Cardiac muscle cell (in vitro differentiated cells and primary cell): ENCODE measurements around the gene IQCN. TPM values are rescaled to one million over a fixed set of nuclear protein-coding genes. Genes with fewer than 3 reads are reported as not detected.

Experiments used
- DNase-seq, 2 donors: peaks; one replicate each; pipeline versions ENCODE4 v3.0.0 to v3.0.0-alpha.2; 2010 to 2017; ENCODE audit warnings: low read depth in 1 of 2, low spot score in 1 of 2
- H3K27ac ChIP-seq: fragments of 200-600 bp; sonication (generic); 2 replicates; pipeline ENCODE4 v1.5.1; 2016
- H3K27me3 ChIP-seq: fragments of 200-600 bp; sonication (generic); 2 replicates; pipeline ENCODE4 v1.6.0; 2016; ENCODE audit warnings: control low read depth
- H3K36me3 ChIP-seq: fragments of 200-600 bp; sonication (generic); 2 replicates; pipeline ENCODE4 v1.5.1; 2016; ENCODE audit warnings: control low read depth
- H3K4me1 ChIP-seq: fragments of 200-600 bp; sonication (generic); 2 replicates; pipeline ENCODE4 v1.8.1; 2017; ENCODE audit warnings: low read depth, mild to moderate bottlenecking, mixed run types
- H3K4me3 ChIP-seq: fragments of 200-600 bp; sonication (generic); 2 replicates; pipeline ENCODE4 v1.5.1; 2016; ENCODE audit warnings: mild to moderate bottlenecking
- H3K9me3 ChIP-seq: fragments of 200-600 bp; sonication (generic); 2 replicates; pipeline ENCODE4 v1.5.1; 2017; ENCODE audit warnings: low read depth, mild to moderate bottlenecking, control low read depth
- polyA plus RNA-seq: library from polyadenylated mRNA; unstranded; fragments of >200 nt; fragmentation: Nextera tagmentation; extraction: Ambion mirVana; gene quantifications from 2 replicates; pipeline ENCODE4 v1.2.1, GENCODE V29; 2016
- total RNA-seq: library from RNA; depleted of rRNA; stranded (reverse); fragments of >200 nt; gene quantifications from 2 replicates; pipeline ENCODE4 v1.2.3, GENCODE V29; 2016
- TF ChIP-seq, protein P1 (sequence below): IDR thresholded peaks from 2 replicates; pipeline ENCODE4 v1.5.1; 2012; ENCODE audit warnings: low read depth, mild to moderate bottlenecking, low read length

Gene IQCN
- total and polyA plus RNA-seq, 2 experiments from 2014 or later = 0.38 to 3.2 TPM

DNA sequence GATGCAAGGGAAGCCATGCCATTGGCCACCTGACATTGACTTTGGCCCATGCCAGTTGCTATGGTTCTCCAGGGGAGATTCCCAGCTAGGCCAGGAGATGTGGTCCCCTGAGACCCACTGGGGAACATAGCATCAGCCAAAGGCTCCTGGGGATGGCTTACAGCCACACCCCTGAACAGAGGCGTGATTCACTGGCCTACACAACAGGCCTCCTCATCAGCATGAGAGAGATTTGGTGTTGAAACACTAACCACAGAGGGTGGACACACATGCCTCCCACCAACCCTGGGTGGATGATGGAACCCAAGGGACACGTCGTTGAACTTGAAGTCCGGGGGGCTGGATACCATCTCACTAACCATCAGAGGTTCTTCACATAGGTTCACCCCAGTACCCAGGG is 14.4 kb downstream of the IQCN start:
- no peaks in the 10 kb centered on the region for H3K9me3 ChIP-seq
- H3K27ac ChIP-seq = no peak overlapping the region
- peak in 1 of 2 donors; percentile 46 for DNase-seq
- peaks cover 7% of the 10 kb centered on the region for H3K27me3 ChIP-seq
- TF ChIP-seq, protein P1, sequence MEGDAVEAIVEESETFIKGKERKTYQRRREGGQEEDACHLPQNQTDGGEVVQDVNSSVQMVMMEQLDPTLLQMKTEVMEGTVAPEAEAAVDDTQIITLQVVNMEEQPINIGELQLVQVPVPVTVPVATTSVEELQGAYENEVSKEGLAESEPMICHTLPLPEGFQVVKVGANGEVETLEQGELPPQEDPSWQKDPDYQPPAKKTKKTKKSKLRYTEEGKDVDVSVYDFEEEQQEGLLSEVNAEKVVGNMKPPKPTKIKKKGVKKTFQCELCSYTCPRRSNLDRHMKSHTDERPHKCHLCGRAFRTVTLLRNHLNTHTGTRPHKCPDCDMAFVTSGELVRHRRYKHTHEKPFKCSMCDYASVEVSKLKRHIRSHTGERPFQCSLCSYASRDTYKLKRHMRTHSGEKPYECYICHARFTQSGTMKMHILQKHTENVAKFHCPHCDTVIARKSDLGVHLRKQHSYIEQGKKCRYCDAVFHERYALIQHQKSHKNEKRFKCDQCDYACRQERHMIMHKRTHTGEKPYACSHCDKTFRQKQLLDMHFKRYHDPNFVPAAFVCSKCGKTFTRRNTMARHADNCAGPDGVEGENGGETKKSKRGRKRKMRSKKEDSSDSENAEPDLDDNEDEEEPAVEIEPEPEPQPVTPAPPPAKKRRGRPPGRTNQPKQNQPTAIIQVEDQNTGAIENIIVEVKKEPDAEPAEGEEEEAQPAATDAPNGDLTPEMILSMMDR = no peak
- H3K4me1 ChIP-seq = no peaks in the 10 kb centered on the region
- H3K4me3 ChIP-seq = no peak overlapping the region
- no peaks in the 10 kb centered on the region for H3K36me3 ChIP-seq

DNA sequence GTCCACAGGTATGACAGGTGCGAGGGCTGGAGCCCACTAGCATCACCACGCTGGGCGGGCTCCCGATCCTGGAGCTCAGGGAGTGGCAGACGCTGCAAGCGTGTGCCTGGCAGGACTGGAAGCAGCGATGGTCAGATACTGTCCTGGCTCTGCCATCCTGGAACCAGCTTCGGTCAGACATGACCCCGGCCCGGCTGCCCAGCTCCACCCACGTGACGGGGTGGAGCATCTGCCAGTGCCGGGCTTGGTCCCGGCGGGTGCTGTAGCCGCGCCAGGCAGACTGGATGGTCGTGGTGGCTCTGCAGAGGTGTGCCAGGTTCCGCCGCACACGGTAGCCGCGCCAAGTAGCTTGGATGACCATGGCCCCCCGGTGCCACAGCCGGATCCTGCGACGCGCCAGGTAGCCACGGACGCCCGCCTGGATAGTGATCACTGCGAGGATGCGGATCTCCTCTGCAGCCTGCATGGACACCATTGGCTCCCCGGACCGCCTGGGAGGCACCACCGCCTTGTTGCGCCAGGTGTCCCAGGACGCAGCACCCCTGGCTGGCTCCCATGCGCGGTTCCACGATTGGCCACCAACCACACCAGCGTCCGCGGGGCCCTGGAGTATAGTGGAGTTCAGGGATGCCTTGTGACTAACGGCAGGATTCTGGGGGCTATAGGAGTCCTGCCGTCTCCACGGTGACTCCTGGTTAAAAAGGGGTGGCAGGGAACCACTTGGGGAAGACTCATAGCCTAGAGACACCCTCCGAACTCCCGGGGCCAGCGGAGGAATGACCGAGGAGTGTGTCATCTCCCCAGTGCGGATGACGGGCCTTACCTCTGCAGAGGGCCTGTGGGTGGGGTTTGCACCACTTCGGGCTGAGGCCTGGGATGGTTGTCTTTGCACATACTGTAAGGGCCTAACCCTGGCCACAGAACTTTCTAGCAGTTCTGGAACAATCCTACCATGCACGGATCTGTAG is 16.5 kb downstream of the IQCN start:
- H3K4me1 ChIP-seq = no peaks in the 10 kb centered on the region
- no peak overlapping the region for H3K4me3 ChIP-seq
- no peaks in the 10 kb centered on the region for H3K9me3 ChIP-seq
- no peak for DNase-seq
- no peak overlapping the region for H3K27ac ChIP-seq
- no peaks in the 10 kb centered on the region for H3K36me3 ChIP-seq
- H3K27me3 ChIP-seq = peaks cover 22% of the 10 kb centered on the region
- TF ChIP-seq, protein P1 = no peak

DNA sequence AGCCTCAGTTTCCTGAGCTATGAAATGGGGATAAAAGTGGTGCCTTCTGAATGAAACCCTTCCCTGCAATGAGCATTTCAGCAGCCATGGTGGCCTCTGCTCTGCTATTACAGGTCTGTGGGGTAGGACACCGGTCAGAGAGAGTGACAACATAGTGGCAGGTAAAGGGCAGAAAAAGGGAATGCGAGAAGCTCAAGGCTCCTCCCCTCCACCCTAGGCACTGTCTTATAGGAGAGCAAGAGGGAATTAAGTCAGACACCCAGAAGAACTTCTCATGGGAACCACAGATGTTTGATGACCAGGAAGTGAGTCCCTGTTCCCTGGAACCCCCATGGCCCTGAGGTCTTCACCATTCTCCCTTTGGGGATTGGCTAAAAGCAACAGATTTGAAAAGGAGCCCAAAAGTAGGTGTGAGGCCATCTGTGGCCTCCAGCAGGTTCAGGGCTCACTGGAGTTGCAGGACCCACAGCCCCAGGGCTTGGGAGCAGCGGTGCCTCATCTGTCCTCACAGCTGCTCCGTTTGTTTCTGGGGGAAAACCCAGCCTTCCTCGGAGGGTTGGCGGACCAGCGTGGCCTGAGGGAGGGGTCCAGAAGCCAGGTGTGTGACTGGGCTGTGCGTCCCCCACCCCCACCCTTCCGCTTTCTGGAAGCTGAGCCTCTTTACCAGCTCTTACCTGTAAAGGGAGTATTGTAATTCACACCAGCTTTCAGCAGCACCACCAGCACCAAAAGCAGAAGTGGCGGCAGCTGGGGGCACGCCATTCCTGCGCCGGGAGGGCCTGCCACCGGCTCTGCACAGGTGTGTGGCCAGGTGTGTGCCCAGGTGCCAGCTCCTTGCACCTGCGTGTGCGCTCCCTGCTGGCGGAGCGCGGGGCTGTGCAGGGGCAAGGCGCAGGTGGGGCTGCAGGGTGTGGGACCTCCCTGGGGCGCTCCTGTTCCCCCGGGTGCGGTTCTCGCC is 19.4 kb downstream of the IQCN start:
- TF ChIP-seq, protein P1 = no peak
- no peak overlapping the region for H3K27ac ChIP-seq
- H3K4me3 ChIP-seq = no peak overlapping the region
- H3K27me3 ChIP-seq = peaks cover 22% of the 10 kb centered on the region
- H3K4me1 ChIP-seq = no peaks in the 10 kb centered on the region
- no peaks in the 10 kb centered on the region for H3K9me3 ChIP-seq
- DNase-seq = no peak
- no peaks in the 10 kb centered on the region for H3K36me3 ChIP-seq

GRCh38 chr19:18253716-18254115 is 20.5 kb downstream of the IQCN start:
- no peaks in the 10 kb centered on the region for H3K4me1 ChIP-seq
- TF ChIP-seq, protein P1 = no peak
- no peak overlapping the region for H3K27ac ChIP-seq
- DNase-seq = no peak
- no peaks in the 10 kb centered on the region for H3K36me3 ChIP-seq
- no peak overlapping the region for H3K4me3 ChIP-seq
- no peaks in the 10 kb centered on the region for H3K9me3 ChIP-seq
- peaks cover 22% of the 10 kb centered on the region for H3K27me3 ChIP-seq

GRCh38 chr19:18253130-18253529 is 21.1 kb downstream of the IQCN start:
- TF ChIP-seq, protein P1 = no peak
- H3K36me3 ChIP-seq = no peaks in the 10 kb centered on the region

More at GRCh38 chr19:18253130-18253529, 21.1 kb downstream of the IQCN start:
- no peak overlapping the region for H3K27ac ChIP-seq
- no peak overlapping the region for H3K4me3 ChIP-seq
- H3K9me3 ChIP-seq = no peaks in the 10 kb centered on the region
- H3K4me1 ChIP-seq = peaks cover 4% of the 10 kb centered on the region
- peaks cover 22% of the 10 kb centered on the region for H3K27me3 ChIP-seq
- no peak for DNase-seq
